ENCODE measurements around the gene EPN1. TPM values are rescaled to one million over a fixed set of nuclear protein-coding genes. Genes with fewer than 3 reads are reported as not detected.

Gene EPN1
- total and polyA plus RNA-seq, 2 of the 8 experiments (the other 6 are each of a cell fraction or from before 2014, with no cell fraction given) = 49.6 to 200 TPM

- H2BK20ac ChIP-seq (ENCODE audit: low read length) = no peak overlapping the region
- H3K36me3 ChIP-seq (ENCODE audit: control insufficient read depth in 2 of 4, insufficient read depth in 4 of 4, low read length in 3 of 4) = peaks cover 7 to 13% (median 10%) of the 10 kb centered on the region in 4 experiments
- peak overlapping the region; percentile 90 to 99 for H3K4me2 ChIP-seq (ENCODE audit: insufficient read depth in 1 of 2, low read depth in 2 of 2, low read length in 2 of 2)
- H3K23ac ChIP-seq (ENCODE audit: insufficient read length) = no peak overlapping the region
- H2AFZ ChIP-seq (ENCODE audit: low read length) = no peak overlapping the region
- no peak overlapping the region for H2BK120ac ChIP-seq (replicated peaks; ENCODE audit: low read depth, low read length)
- ChIA-PET CTCF (ENCODE audit: partially characterized antibody) (interaction anchor here (4.0 to 6.9 kb wide), 3 partner anchors 7 to 13 kb away, joined by 18 to 56 read pairs (median 30); no protein-coding TSS in a partner anchor), POLR2A (ENCODE audit: partially characterized antibody) (interaction anchor here (0.6 to 9.2 kb wide), 5 partner anchors 9 to 1195 kb away, joined by 3 to 96 read pairs (median 3); partner anchors contain the start of gene LENG8)
- peak overlapping the region; percentile 74 to 98 (median 88) for H3K4me3 ChIP-seq (ENCODE audit: extremely low read depth in 1 of 4, insufficient read depth in 2 of 4, low read depth in 3 of 4, low read length in 4 of 4)
- H3K79me2 ChIP-seq (ENCODE audit: control insufficient read depth in 1 of 2, insufficient read depth in 2 of 2, low read length in 2 of 2) = peaks cover 4 to 21% of the 10 kb centered on the region in 2 experiments; a peak in 3 of 4 replicates
- no peak overlapping the region for H2AK5ac ChIP-seq (ENCODE audit: low read depth, low read length)
- peak overlapping the region; percentile 48 for H3K27ac ChIP-seq (ENCODE audit: low read depth, low read length)
- H3K27me3 ChIP-seq (replicated peaks in 1 of 4; ENCODE audit: control insufficient read depth in 3 of 4, extremely low read depth in 1 of 4, insufficient read depth in 3 of 4, low read length in 3 of 4) = no peaks in the 10 kb centered on the region
- H3K14ac ChIP-seq (ENCODE audit: insufficient read length) = no peak overlapping the region
- no peak overlapping the region for H4K91ac ChIP-seq (replicated peaks; ENCODE audit: insufficient read length, low read length)
- peaks cover 36% of the 10 kb centered on the region for H3K23me2 ChIP-seq (ENCODE audit: low read depth, low read length)
- H3K79me1 ChIP-seq (ENCODE audit: low read depth, low read length) = peaks cover 11% of the 10 kb centered on the region
- H4K5ac ChIP-seq (ENCODE audit: insufficient read length, low read depth, low read length) = no peak overlapping the region
- no peak for FAIRE-seq
- peak overlapping the region; percentile 59 for H4K8ac ChIP-seq (ENCODE audit: extremely low read depth, insufficient read depth, low read length)
- 58% methylated on average over 11 of the region's 12 CpGs; no CpG with 5 or more reads in 1 of the 2 experiments for WGBS, 2 experiments (ENCODE audit: extremely low coverage in 1 of 2, insufficient coverage in 1 of 2, insufficient read length in 1 of 2, insufficient replicate concordance in 2 of 2, low coverage in 1 of 2, low lambda C conversion rate in 2 of 2, missing lambda C conversion rate in 1 of 2)
- H3K18ac ChIP-seq (ENCODE audit: extremely low read depth, low read length) = peak overlapping the region; percentile 48; the same call in 1 of the 2 replicates
- H2BK12ac ChIP-seq (ENCODE audit: low read depth, low read length) = no peak overlapping the region
- H2BK5ac ChIP-seq (ENCODE audit: low read depth, low read length) = 0 out of 2 replicates have a peak overlapping the region, but pooled peaks have one; percentile 35
- H3K4me1 ChIP-seq (replicated peaks in 1 of 4; ENCODE audit: control insufficient read depth in 3 of 4, insufficient read depth in 4 of 4, low read length in 3 of 4) = peaks cover 0 to 22% (median 12%) of the 10 kb centered on the region in 4 experiments; a peak in 6 of 7 replicates
- H3K9ac ChIP-seq (replicated peaks in 1 of 4; ENCODE audit: extremely low read depth in 1 of 4, low read depth in 3 of 4, low read length in 3 of 4) = peak overlapping the region; percentile 52 to 88 (median 75)
- no peak overlapping the region for H2BK15ac ChIP-seq (ENCODE audit: low read length)
- DNase-seq (ENCODE audit: low read depth in 1 of 2, low spot score in 2 of 2) = no peak
- H3K9me3 ChIP-seq (ENCODE audit: insufficient read depth in 2 of 2, low read depth in 1 of 2, low read length in 1 of 2) = no peaks in the 10 kb centered on the region; a peak in 1 of 4 replicates
- peaks cover 0 to 5% of the 10 kb centered on the region in 2 experiments for H4K20me1 ChIP-seq (replicated peaks in 1 of 2; ENCODE audit: control insufficient read depth in 1 of 2, insufficient read depth in 2 of 2, low read length in 2 of 2)
- H3K4ac ChIP-seq (replicated peaks; ENCODE audit: insufficient read length, low read depth, low read length) = peak overlapping the region; percentile 91
- peak overlapping the region; percentile 90 for H3K56ac ChIP-seq (replicated peaks; ENCODE audit: insufficient read length, low read depth, low read length)
- no peak for TF ChIP-seq RFX5 (IDR thresholded peaks at IDR 0.05; ENCODE audit: borderline replicate concordance, low read depth, low read length)
- no peak for TF ChIP-seq SUZ12 (IDR thresholded peaks at IDR 0.05; ENCODE audit: low read length)
- TF ChIP-seq TCF12 (IDR thresholded peaks at IDR 0.05; ENCODE audit: low read depth, low read length) = no peak
- TF ChIP-seq POLR2AphosphoS5 (IDR thresholded peaks at IDR 0.05; ENCODE audit: low read depth, low read length) = no peak
- no peak for TF ChIP-seq GTF2F1 (IDR thresholded peaks at IDR 0.05; ENCODE audit: borderline replicate concordance, low read depth, low read length)
- TF ChIP-seq BRCA1 (IDR thresholded peaks at IDR 0.05; ENCODE audit: low read depth, low read length) = no peak
- TF ChIP-seq CBX8 (IDR thresholded peaks at IDR 0.05; ENCODE audit: borderline replicate concordance, low read depth, low read length) = no peak
- no peak for TF ChIP-seq TBP (IDR thresholded peaks at IDR 0.05; ENCODE audit: low read depth, low read length)
- no peak for TF ChIP-seq EP300 (IDR thresholded peaks at IDR 0.05; ENCODE audit: borderline replicate concordance in 1 of 2, low read depth in 2 of 2, low read length in 2 of 2)
Observed at GRCh38 chr19:55644191-55644833, 30.7 kb upstream of the EPN1 start.

Data from H1 (cell line).